MM.1S (cell line): ENCODE data around the gene GBX1.
A peak's percentile ranks its signal among the peaks of the same experiment; 100 is the strongest.

ENCODE experiments used
- DNase-seq: peaks from one replicate; pipeline ENCODE4 v3.0.0-alpha.2; 2015
- H2AFZ ChIP-seq: fragments of 300-600 bp; sonication (generic); 2 replicates; pipeline ENCODE4 v1.6.0; 2016; ENCODE audit warnings: antibody characterized with exemption, low read length
- H3F3A ChIP-seq: fragments of 300-600 bp; sonication (generic); 2 replicates; pipeline ENCODE4 v1.6.1; 2016; ENCODE audit warnings: mild to moderate bottlenecking, antibody characterized with exemption, low read length, moderate library complexity, mixed read lengths; ENCODE audit not compliant: insufficient read depth
- H3K27ac ChIP-seq: fragments of 300-600 bp; sonication (generic); 2 replicates; pipeline ENCODE4 v1.5.1; 2016; ENCODE audit warnings: mild to moderate bottlenecking, low read length
- H3K27me3 ChIP-seq: fragments of 300-600 bp; sonication (generic); replicated peaks from 2 replicates; pipeline ENCODE4 v1.6.0; 2016; ENCODE audit warnings: low read length; ENCODE audit not compliant: insufficient read depth
- H3K36me3 ChIP-seq: fragments of 300-600 bp; sonication (generic); replicated peaks from 2 replicates; pipeline ENCODE4 v1.6.1; 2016; ENCODE audit warnings: mild to moderate bottlenecking, low read length, mixed read lengths; ENCODE audit not compliant: insufficient read depth
- H3K4me1 ChIP-seq: fragments of 300-600 bp; sonication (generic); 2 replicates; pipeline ENCODE4 v1.6.1; 2016; ENCODE audit warnings: low read length, mixed read lengths
- H3K4me2 ChIP-seq: fragments of 300-600 bp; sonication (generic); 2 replicates; pipeline ENCODE4 v1.6.0; 2016; ENCODE audit warnings: low read depth, low read length
- H3K4me3 ChIP-seq: fragments of 300-600 bp; sonication (generic); 2 replicates; pipeline ENCODE4 v1.5.1; 2016; ENCODE audit warnings: low read length, mixed read lengths
- H3K79me2 ChIP-seq: fragments of 300-600 bp; sonication (generic); 2 replicates; pipeline ENCODE4 v1.6.1; 2016; ENCODE audit warnings: mixed run types, low read length, mixed read lengths
- H3K9ac ChIP-seq: fragments of 300-600 bp; sonication (generic); 2 replicates; pipeline ENCODE4 v1.6.1; 2016; ENCODE audit warnings: low read length, mixed read lengths
- H3K9me2 ChIP-seq: fragments of 300-600 bp; sonication (generic); replicated peaks from 2 replicates; pipeline ENCODE4 v1.6.1; 2016; ENCODE audit warnings: mild to moderate bottlenecking, low read length, mixed read lengths; ENCODE audit not compliant: insufficient read depth
- H3K9me3 ChIP-seq: fragments of 300-600 bp; sonication (generic); replicated peaks from 2 replicates; pipeline ENCODE4 v1.6.1; 2016; ENCODE audit warnings: mild to moderate bottlenecking, low read length, mixed read lengths; ENCODE audit not compliant: insufficient read depth
- H4K20me1 ChIP-seq: fragments of 300-600 bp; sonication (generic); 2 replicates; pipeline ENCODE4 v1.6.1; 2016; ENCODE audit warnings: mild to moderate bottlenecking, low read length, moderate library complexity, mixed read lengths; ENCODE audit not compliant: insufficient read depth
- EZH2 ChIP-seq: fragments of 300-600 bp; sonication (generic); optimal IDR thresholded peaks from 2 replicates; pipeline ENCODE3; 2017; ENCODE audit warnings: low read depth, mild to moderate bottlenecking, antibody characterized with exemption, low read length, mixed read lengths
- EZH2phosphoT487 ChIP-seq: fragments of 300-600 bp; sonication (generic); IDR thresholded peaks from 2 replicates; pipeline ENCODE4 v1.6.1; 2018; ENCODE audit warnings: antibody characterized with exemption, low read length
- TF ChIP-seq, protein P1 (sequence below): fragments of 300-600 bp; sonication (generic); IDR thresholded peaks from 2 replicates; pipeline ENCODE4 v1.5.1; 2016; ENCODE audit warnings: antibody characterized with exemption, low read length, mixed read lengths

The GBX1 gene

GRCh38 chr7:151177310-151177709 is 9.8 kb upstream of the GBX1 start:
- Histone ChIP-seq H3K4me2 (no peak overlapping the region), H2AFZ (no peak overlapping the region), H3K27ac (no peak overlapping the region), H3K9ac (no peak overlapping the region), H3K9me3 (no peaks in the 10 kb centered on the region), H3F3A (no peaks in the 10 kb centered on the region), H3K36me3 (no peaks in the 10 kb centered on the region), H3K4me1 (no peaks in the 10 kb centered on the region), H3K4me3 (no peak overlapping the region), H3K27me3 (peaks cover 87% of the 10 kb centered on the region), H3K79me2 (no peaks in the 10 kb centered on the region), H3K9me2 (no peaks in the 10 kb centered on the region), H4K20me1 (no peaks in the 10 kb centered on the region)
- no peak for DNase-seq
- no peak for TF ChIP-seq EZH2
- no peak for TF ChIP-seq EZH2phosphoT487
- TF ChIP-seq, protein P1, sequence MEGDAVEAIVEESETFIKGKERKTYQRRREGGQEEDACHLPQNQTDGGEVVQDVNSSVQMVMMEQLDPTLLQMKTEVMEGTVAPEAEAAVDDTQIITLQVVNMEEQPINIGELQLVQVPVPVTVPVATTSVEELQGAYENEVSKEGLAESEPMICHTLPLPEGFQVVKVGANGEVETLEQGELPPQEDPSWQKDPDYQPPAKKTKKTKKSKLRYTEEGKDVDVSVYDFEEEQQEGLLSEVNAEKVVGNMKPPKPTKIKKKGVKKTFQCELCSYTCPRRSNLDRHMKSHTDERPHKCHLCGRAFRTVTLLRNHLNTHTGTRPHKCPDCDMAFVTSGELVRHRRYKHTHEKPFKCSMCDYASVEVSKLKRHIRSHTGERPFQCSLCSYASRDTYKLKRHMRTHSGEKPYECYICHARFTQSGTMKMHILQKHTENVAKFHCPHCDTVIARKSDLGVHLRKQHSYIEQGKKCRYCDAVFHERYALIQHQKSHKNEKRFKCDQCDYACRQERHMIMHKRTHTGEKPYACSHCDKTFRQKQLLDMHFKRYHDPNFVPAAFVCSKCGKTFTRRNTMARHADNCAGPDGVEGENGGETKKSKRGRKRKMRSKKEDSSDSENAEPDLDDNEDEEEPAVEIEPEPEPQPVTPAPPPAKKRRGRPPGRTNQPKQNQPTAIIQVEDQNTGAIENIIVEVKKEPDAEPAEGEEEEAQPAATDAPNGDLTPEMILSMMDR: no peak

GRCh38 chr7:151176401-151176800 is 8.9 kb upstream of the GBX1 start:
- no peaks in the 10 kb centered on the region for H3K4me1 ChIP-seq
- no peak overlapping the region for H3K9ac ChIP-seq
- H3K79me2 ChIP-seq: no peaks in the 10 kb centered on the region
- no peak overlapping the region for H3K27ac ChIP-seq
- no peak overlapping the region for H2AFZ ChIP-seq
- no peak overlapping the region for H3K4me3 ChIP-seq
- TF ChIP-seq EZH2 (no peak), EZH2phosphoT487 (no peak)
- TF ChIP-seq, protein P1: no peak
- no peak overlapping the region for H3K4me2 ChIP-seq
- no peaks in the 10 kb centered on the region for H3K9me3 ChIP-seq
- H3K27me3 ChIP-seq: peaks cover 88% of the 10 kb centered on the region
- H3K36me3 ChIP-seq: no peaks in the 10 kb centered on the region
- no peaks in the 10 kb centered on the region for H3F3A ChIP-seq
- no peak for DNase-seq
- no peaks in the 10 kb centered on the region for H4K20me1 ChIP-seq
- no peaks in the 10 kb centered on the region for H3K9me2 ChIP-seq

GRCh38 chr7:151175793-151176311 is 8.4 kb upstream of the GBX1 start:
- Histone ChIP-seq H3K27ac (no peak overlapping the region), H3K79me2 (no peaks in the 10 kb centered on the region), H3K36me3 (no peaks in the 10 kb centered on the region), H3K4me3 (no peak overlapping the region), H3F3A (no peaks in the 10 kb centered on the region), H3K9me3 (no peaks in the 10 kb centered on the region), H3K27me3 (peaks cover 88% of the 10 kb centered on the region), H3K9ac (no peak overlapping the region), H3K4me1 (no peaks in the 10 kb centered on the region), H2AFZ (no peak overlapping the region), H3K9me2 (no peaks in the 10 kb centered on the region), H4K20me1 (no peaks in the 10 kb centered on the region), H3K4me2 (no peak overlapping the region)
- TF ChIP-seq, protein P1: peak; percentile 40
- no peak for TF ChIP-seq EZH2phosphoT487
- no peak for DNase-seq
